Posterior vena cava (tissue), 2 donors: Measurements from ENCODE around the gene GAL3ST3. TPM values are rescaled to one million over a fixed set of nuclear protein-coding genes. Genes with fewer than 3 reads are reported as not detected.
"Not testable (repeated sequence)": the region's sequence is repeated elsewhere in the genome, so short reads cannot be mapped to it uniquely, and the experiment has no call there.

Source experiments
- DNase-seq: peaks from one replicate; pipeline ENCODE4 v3.0.0-alpha.2; 2020; ENCODE audit warnings: low spot score
- intact Hi-C, 2 donors: fragments of 100-400 bp; cut with DNase I; formaldehyde crosslinking; loops; one replicate each; pipeline versions ENCODE4 v1.14.1 to v1.14.2; 2022 to 2023
- long read RNA-seq, 2 donors: library from polyadenylated mRNA; unstranded; transcript quantifications; one replicate each; pipeline ENCODE4 v2.0.0, GENCODE V29; 2020 to 2021
- total RNA-seq, 2 donors: library from RNA; stranded (reverse); fragmentation: NEBNext Ultra II Directional; extraction: Animal tissue kit (Norgen Biotek cat#: 25700); gene quantifications; one replicate each; pipeline ENCODE4 v1.2.1, GENCODE V29; 2021
- donor health status: DM: yes; HTN: yes; CAD: no.
- donor health status: DM: yes; HTN: yes; CAD: no.

GAL3ST3 gene
- total RNA-seq = 1 to 10 TPM in 1 of 2 donors, under 1 TPM in 1; 0.74 to 1.2 TPM
- long read RNA-seq, donor 1, partial matches to known transcripts = 2 of 4 reads
- long read RNA-seq, donor 1, other reads (novel, unspliced or antisense) = 0 of 4 reads
- long read RNA-seq, donor 2 = 0 reads

GRCh38 chr11:66048547-66049323 is at the start of gene GAL3ST3:
TSS of gene GAL3ST3 (minus strand) at chr11:66049161. CDS start at chr11:66045415, 3,746 bp downstream.
- no peak for DNase-seq
- intact Hi-C loops = no loop called here

GRCh38 chr11:66092125-66092524 is 43.2 kb upstream of the GAL3ST3 start:
- intact Hi-C loops, DNase-seq: not testable (repeated sequence)

- DNase-seq = no peak
- intact Hi-C loops = no loop called here
Observed at GRCh38 chr11:66090288-66090687, 41.3 kb upstream of the GAL3ST3 start.

GRCh38 chr11:66089067-66089466 is 40.1 kb upstream of the GAL3ST3 start:
- intact Hi-C loops = loop anchor here in 1 of 2 donors (10.0 kb wide), 1 partner anchor 116 kb away; no protein-coding TSS in a partner anchor
- DNase-seq = no peak

GRCh38 chr11:66087148-66087908 is 38.4 kb upstream of the GAL3ST3 start:
- DNase-seq = no peak
- intact Hi-C loops = loop anchor here in 1 of 2 donors (10.0 kb wide), 1 partner anchor 117 kb away; no protein-coding TSS in a partner anchor

- no peak for DNase-seq
- intact Hi-C loops = loop anchor here in 1 of 2 donors (10.0 kb wide), 1 partner anchor 120 kb away; no protein-coding TSS in a partner anchor
Observed at GRCh38 chr11:66084821-66085475, 36.0 kb upstream of the GAL3ST3 start.

- no peak for DNase-seq
- intact Hi-C loops = loop anchor here in 1 of 2 donors (10.0 kb wide), 1 partner anchor 121 kb away; no protein-coding TSS in a partner anchor
Observed at GRCh38 chr11:66083767-66084166, 34.8 kb upstream of the GAL3ST3 start.

- intact Hi-C loops = loop anchor here in 1 of 2 donors (10.0 kb wide), 1 partner anchor 122 kb away; no protein-coding TSS in a partner anchor
- no peak for DNase-seq
Observed at GRCh38 chr11:66082946-66083698, 34.2 kb upstream of the GAL3ST3 start.

- peak; percentile 87 for DNase-seq
- intact Hi-C loops = loop anchor here in 1 of 2 donors (10.0 kb wide), 1 partner anchor 123 kb away; no protein-coding TSS in a partner anchor
Observed at GRCh38 chr11:66081505-66081904, 32.5 kb upstream of the GAL3ST3 start.

- intact Hi-C loops = loop anchor here in 1 of 2 donors (10.0 kb wide), 1 partner anchor 125 kb away; no protein-coding TSS in a partner anchor
- no peak for DNase-seq
Observed at GRCh38 chr11:66080055-66080817, 31.3 kb upstream of the GAL3ST3 start.

GRCh38 chr11:66078949-66079348 is 30.0 kb upstream of the GAL3ST3 start:
- intact Hi-C loops, DNase-seq: not testable (repeated sequence)

GRCh38 chr11:66077927-66078326 is 29.0 kb upstream of the GAL3ST3 start:
- intact Hi-C loops = no loop called here
- DNase-seq = no peak

- DNase-seq = no peak
- intact Hi-C loops = no loop called here
Observed at GRCh38 chr11:66076561-66076960, 27.6 kb upstream of the GAL3ST3 start.

GRCh38 chr11:66075273-66075672 is 26.3 kb upstream of the GAL3ST3 start:
- intact Hi-C loops = no loop called here
- DNase-seq = no peak

- intact Hi-C loops = no loop called here
- DNase-seq = no peak
Observed at GRCh38 chr11:66073669-66074068, 24.7 kb upstream of the GAL3ST3 start.

GRCh38 chr11:66072518-66072917 is 23.6 kb upstream of the GAL3ST3 start:
- no peak for DNase-seq
- intact Hi-C loops = no loop called here

- DNase-seq = no peak
- intact Hi-C loops = no loop called here
Observed at GRCh38 chr11:66072081-66072480, 23.1 kb upstream of the GAL3ST3 start.

GRCh38 chr11:66071381-66071801 is 22.4 kb upstream of the GAL3ST3 start:
- DNase-seq = no peak
- intact Hi-C loops = no loop called here
